Measurements from ENCODE around the gene PPP1R27. TPM values are rescaled to one million over a fixed set of nuclear protein-coding genes. Genes with fewer than 3 reads are reported as not detected.

The PPP1R27 gene
- total RNA-seq, 1 donor, result not detected

DNA sequence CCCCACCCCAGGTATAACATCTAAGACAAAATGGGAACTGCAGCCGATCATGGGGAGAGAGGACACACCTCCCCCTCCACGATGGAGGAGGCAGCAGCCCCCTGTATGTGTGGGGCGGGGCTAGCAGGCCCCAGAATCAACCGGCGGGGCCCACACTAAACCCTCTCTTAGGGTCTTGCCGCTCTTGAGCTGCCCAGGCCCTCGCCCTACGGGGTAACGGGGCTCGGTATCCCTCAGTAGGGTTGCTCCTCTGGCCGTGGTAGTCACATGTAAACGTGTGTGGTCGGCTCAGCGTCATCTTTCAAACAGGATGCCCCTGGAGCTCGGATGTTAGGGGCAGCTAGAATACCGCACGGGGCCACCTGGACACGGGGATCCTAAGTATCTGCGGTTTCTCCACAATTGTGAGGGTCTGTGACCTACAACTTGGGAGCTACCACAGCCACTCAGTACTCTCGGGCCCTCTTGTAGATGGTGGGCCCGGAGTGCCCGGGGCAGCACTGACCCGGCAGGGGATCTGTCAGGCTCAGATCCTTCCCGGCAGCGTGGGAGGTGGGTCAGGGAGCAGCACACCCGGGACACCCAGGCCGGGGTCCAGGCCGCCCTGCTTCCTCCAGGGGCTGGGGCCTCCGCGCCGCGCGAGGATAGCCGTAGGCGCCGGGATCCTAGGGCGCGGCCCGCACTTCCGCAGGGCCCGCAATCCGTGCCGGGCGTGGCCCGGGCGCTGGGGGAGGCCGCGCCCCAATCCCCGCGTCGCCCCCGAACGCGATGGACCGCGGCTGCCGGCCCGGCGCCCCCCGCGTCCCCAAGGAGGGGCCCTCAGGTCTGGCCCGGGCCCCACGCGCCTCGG is 35.5 kb upstream of the PPP1R27 start:
- peak; percentile 95 for DNase-seq (ENCODE audit: insufficient read length, low spot score, missing footprints)
- TF ChIP-seq CTCF (IDR thresholded peaks at IDR 0.05; ENCODE audit: extremely low read depth, low read depth, low read length), result no peak
- H3K4me1 ChIP-seq (ENCODE audit: insufficient read depth, low read length), result peaks cover 23% of the 10 kb centered on the region
- H3K36me3 ChIP-seq (ENCODE audit: insufficient read depth, low read length), result peaks cover 33% of the 10 kb centered on the region
- H4K20me1 ChIP-seq (ENCODE audit: insufficient read depth, low read length), result peaks cover 41% of the 10 kb centered on the region
- peak overlapping the region; percentile 82 for H3K27ac ChIP-seq (ENCODE audit: low read depth, low read length)
- peak overlapping the region; percentile 88 for H3K4me2 ChIP-seq (ENCODE audit: insufficient read depth, low read length)
- no peak overlapping the region for H2AFZ ChIP-seq (ENCODE audit: low read length)
- no peaks in the 10 kb centered on the region for H3K27me3 ChIP-seq (ENCODE audit: insufficient read depth, low read length)
- peak overlapping the region; percentile 92 for H3K4me3 ChIP-seq (ENCODE audit: insufficient read depth, low read length)
- H3K9me3 ChIP-seq (ENCODE audit: low read depth, low read length), result no peaks in the 10 kb centered on the region
- H3K79me2 ChIP-seq (ENCODE audit: insufficient read depth, low read length), result peaks cover 36% of the 10 kb centered on the region

GRCh38 chr17:81869221-81870130 is 34.6 kb upstream of the PPP1R27 start:
- Histone ChIP-seq H3K36me3 (ENCODE audit: insufficient read depth, low read length) (peaks cover 42% of the 10 kb centered on the region), H3K79me2 (ENCODE audit: insufficient read depth, low read length) (peaks cover 45% of the 10 kb centered on the region)
- DNase-seq (ENCODE audit: insufficient read length, low spot score, missing footprints), result peak; percentile 95

DNA sequence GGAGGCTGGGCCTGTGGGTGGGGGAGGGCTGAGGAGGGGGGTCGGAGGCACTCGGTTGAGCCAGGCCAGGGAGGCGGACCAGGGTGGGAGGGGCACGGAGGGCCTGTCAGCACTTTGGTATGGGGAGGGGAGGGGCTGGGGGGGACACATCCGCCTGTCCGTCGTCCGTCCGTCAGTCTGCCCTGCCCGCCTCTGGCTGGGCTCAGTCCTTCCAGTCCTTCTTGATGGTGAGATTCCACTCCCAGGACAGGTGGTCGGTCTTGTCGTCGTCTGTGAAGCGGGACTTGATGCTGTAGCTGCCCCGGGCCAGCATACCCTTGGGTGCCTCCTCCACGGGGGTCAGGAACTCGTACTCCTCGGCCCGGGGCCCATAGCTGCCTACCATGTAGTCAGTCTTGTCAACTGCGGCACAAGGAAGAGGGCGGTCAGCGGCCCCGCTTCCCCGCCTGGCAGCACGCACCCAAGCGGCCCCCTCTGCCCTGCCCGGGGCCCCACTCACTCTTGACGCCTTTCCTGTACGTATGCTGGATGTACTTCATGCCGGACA is 33.9 kb upstream of the PPP1R27 start:
- Histone ChIP-seq H3K36me3 (ENCODE audit: insufficient read depth, low read length) (peaks cover 49% of the 10 kb centered on the region), H3K4me1 (ENCODE audit: insufficient read depth, low read length) (peaks cover 23% of the 10 kb centered on the region), H4K20me1 (ENCODE audit: insufficient read depth, low read length) (peaks cover 48% of the 10 kb centered on the region), H3K4me3 (ENCODE audit: insufficient read depth, low read length) (peak overlapping the region; percentile 92), H2AFZ (ENCODE audit: low read length) (no peak overlapping the region), H3K4me2 (ENCODE audit: insufficient read depth, low read length) (peak overlapping the region; percentile 88), H3K79me2 (ENCODE audit: insufficient read depth, low read length) (peaks cover 52% of the 10 kb centered on the region), H3K27me3 (ENCODE audit: insufficient read depth, low read length) (no peaks in the 10 kb centered on the region), H3K9me3 (ENCODE audit: low read depth, low read length) (no peaks in the 10 kb centered on the region), H3K27ac (ENCODE audit: low read depth, low read length) (peak overlapping the region; percentile 37)
- DNase-seq (ENCODE audit: insufficient read length, low spot score, missing footprints), result peak; percentile 95
- TF ChIP-seq CTCF (IDR thresholded peaks at IDR 0.05; ENCODE audit: extremely low read depth, low read depth, low read length), result no peak

More at GRCh38 chr17:81869221-81870130, 34.6 kb upstream of the PPP1R27 start:
- peak overlapping the region; percentile 82 for H3K27ac ChIP-seq (ENCODE audit: low read depth, low read length)
- no peaks in the 10 kb centered on the region for H3K27me3 ChIP-seq (ENCODE audit: insufficient read depth, low read length)
- H4K20me1 ChIP-seq (ENCODE audit: insufficient read depth, low read length), result peaks cover 44% of the 10 kb centered on the region
- no peaks in the 10 kb centered on the region for H3K9me3 ChIP-seq (ENCODE audit: low read depth, low read length)
- H2AFZ ChIP-seq (ENCODE audit: low read length), result no peak overlapping the region
- H3K4me3 ChIP-seq (ENCODE audit: insufficient read depth, low read length), result peak overlapping the region; percentile 92
- peaks cover 23% of the 10 kb centered on the region for H3K4me1 ChIP-seq (ENCODE audit: insufficient read depth, low read length)
- H3K4me2 ChIP-seq (ENCODE audit: insufficient read depth, low read length), result peak overlapping the region; percentile 88
- peak; percentile 59 for TF ChIP-seq CTCF (IDR thresholded peaks at IDR 0.05; ENCODE audit: extremely low read depth, low read depth, low read length)

Data from osteoblast (primary cell).